Dendritic cell treated with granulocyte-macrophage colony-stimulating factor and Interleukin-4, amounts not matched to agents 40 ng/mL and 50 ng/mL, for 4 days (primary cell): ENCODE results near the gene LPIN2.

Experiments
- H3K27ac Mint-ChIP-seq: one replicate; pipeline ENCODE4 v1.8.0; 2022; ENCODE audit warnings: mild to moderate bottlenecking, mixed read lengths
- H3K27me3 Mint-ChIP-seq: one replicate; pipeline ENCODE4 v1.8.0; 2022; ENCODE audit warnings: mild to moderate bottlenecking, mixed read lengths
- H3K36me3 Mint-ChIP-seq: one replicate; pipeline ENCODE4 v1.8.0; 2022; ENCODE audit warnings: low read depth, mixed read lengths
- H3K4me1 Mint-ChIP-seq: one replicate; pipeline ENCODE4 v1.8.0; 2022; ENCODE audit warnings: low read depth, mixed read lengths
- H3K4me3 Mint-ChIP-seq: one replicate; pipeline ENCODE4 v1.8.0; 2022; ENCODE audit warnings: mild to moderate bottlenecking, moderate library complexity, mixed read lengths
- H3K9me3 Mint-ChIP-seq: one replicate; pipeline ENCODE4 v1.8.0; 2022; ENCODE audit warnings: mixed read lengths
- intact Hi-C: fragments of 100-400 bp; cut with micrococcal nuclease; formaldehyde crosslinking; loops from one replicate; pipeline ENCODE4 v1.15.0; 2022

LPIN2 gene

DNA sequence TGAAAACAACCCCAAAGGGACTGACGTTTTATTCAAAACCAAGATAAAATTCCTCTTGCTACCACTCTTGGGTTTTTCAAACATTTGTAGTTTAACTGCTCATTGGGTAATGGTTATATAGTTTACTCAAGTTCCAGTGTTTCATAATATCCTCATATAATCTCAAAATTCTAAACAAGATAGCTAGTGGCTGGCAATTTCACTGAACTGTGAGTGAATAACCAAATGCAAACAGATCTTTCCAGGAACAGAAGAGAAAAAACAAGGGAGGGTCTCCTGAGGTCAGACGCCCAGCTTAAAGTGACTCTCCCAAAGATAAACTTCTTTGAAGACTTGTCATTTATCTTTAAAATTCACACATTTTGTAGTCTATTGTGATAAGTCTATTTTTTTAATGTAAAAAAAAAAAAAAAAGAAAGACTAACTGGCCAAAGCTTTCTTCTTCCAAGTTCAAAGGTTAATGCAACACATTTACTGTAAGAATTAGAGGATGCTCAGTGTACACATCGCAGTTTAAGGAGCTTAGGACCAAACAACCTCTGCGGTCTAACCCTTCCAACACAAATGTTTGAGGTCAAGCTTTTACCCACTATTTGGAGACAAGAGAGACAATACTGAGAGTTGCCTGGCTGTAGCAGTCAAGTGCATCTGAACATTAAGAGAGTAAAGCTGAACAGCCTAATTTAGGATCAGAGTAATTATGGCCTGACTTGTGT lies 26.6 kb downstream of the LPIN2 start:
- Mint-ChIP-seq H3K4me3 (no peak overlapping the region), H3K27ac (no peak overlapping the region), H3K9me3 (no peaks in the 10 kb centered on the region), H3K36me3 (no peaks in the 10 kb centered on the region), H3K27me3 (no peaks in the 10 kb centered on the region), H3K4me1 (peaks cover 34% of the 10 kb centered on the region)
- intact Hi-C loops: loop anchor here (10.0 kb wide), 1 partner anchor 258 kb away; the partner anchor contains the start of gene MYL12A

DNA sequence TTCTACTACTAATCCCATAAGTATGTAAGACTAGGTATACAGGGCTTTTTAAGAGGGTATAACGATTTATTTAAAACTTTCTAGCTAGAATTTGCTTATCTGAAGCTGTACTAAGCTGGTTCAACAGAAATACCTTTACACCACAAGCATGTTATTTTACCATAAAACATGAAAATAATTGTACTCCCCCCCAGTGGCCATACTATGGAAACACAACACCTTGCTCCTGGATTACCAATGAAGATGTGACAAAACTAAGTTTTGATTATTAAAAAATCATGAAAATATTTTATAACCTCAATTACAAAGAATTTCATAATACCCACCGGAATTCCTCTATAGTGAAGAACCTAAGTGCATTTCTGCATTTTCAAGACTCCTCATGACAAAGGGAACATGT lies 27.3 kb downstream of the LPIN2 start:
- H3K27me3 Mint-ChIP-seq: no peaks in the 10 kb centered on the region
- no peaks in the 10 kb centered on the region for H3K9me3 Mint-ChIP-seq
- H3K4me3 Mint-ChIP-seq: no peak overlapping the region
- no peak overlapping the region for H3K27ac Mint-ChIP-seq
- intact Hi-C loops: loop anchor here (1.0 to 10.0 kb wide), 2 partner anchors 53 to 259 kb away; partner anchors contain the start of gene MYL12A
- no peaks in the 10 kb centered on the region for H3K36me3 Mint-ChIP-seq
- peaks cover 35% of the 10 kb centered on the region for H3K4me1 Mint-ChIP-seq

DNA sequence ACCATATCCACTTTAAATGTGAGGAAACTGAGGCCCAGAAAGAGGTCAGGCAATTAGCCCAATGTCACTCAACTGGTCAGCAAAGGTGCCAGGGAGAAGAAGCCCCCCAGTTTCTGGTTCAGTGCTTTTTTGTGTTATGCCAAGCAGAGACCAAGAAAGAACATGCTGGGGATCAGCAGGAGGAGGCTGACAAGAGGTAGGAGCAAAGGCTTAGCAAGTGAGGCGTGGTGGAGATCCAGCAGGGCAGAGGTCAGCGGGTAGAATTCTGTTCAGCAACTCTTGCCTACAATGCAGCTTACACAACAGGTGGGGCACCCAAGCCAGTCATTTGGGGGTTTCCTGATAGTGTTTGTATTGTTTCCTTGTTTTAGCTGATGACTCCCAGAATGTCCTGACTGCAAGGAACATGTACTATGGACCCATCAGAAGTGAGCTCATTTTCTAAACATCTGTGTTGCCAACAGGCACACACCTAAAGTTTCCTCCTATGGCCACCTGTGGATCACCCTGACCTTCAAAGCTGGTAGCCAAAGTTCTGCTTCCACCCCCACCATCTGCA lies 28.2 kb downstream of the LPIN2 start:
- Mint-ChIP-seq H3K4me1 (peaks cover 39% of the 10 kb centered on the region), H3K27ac (peak overlapping the region; percentile 9), H3K27me3 (no peaks in the 10 kb centered on the region), H3K4me3 (no peak overlapping the region), H3K9me3 (no peaks in the 10 kb centered on the region), H3K36me3 (no peaks in the 10 kb centered on the region)
- intact Hi-C loops: loop anchor here (1.0 to 10.0 kb wide), 3 partner anchors 37 to 260 kb away; partner anchors contain the start of gene MYL12A

DNA sequence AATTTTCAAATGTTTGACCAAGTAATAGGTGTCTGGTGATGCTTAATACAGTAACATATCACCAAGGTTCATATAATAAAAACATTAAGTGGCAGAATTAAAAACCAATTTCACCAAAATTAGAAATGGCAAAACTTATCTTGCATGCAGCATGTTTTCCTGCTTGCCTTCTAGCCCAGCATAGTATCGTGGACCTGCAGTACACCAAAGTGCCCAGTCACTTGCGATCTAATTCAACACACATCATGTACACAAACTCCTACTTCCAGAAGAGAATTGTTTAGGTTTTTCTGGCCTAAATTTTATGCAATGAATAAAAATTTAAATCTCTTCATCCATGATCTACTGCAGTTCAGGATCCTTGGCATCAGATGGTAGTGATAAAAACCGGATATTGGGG lies 28.9 kb downstream of the LPIN2 start:
- Mint-ChIP-seq H3K4me3 (no peak overlapping the region), H3K27me3 (no peaks in the 10 kb centered on the region), H3K4me1 (peaks cover 44% of the 10 kb centered on the region), H3K27ac (peak overlapping the region; percentile 9), H3K36me3 (no peaks in the 10 kb centered on the region), H3K9me3 (no peaks in the 10 kb centered on the region)
- intact Hi-C loops: loop anchor here (5.0 to 10.0 kb wide), 2 partner anchors 37 to 261 kb away; partner anchors contain the start of gene MYL12A

DNA sequence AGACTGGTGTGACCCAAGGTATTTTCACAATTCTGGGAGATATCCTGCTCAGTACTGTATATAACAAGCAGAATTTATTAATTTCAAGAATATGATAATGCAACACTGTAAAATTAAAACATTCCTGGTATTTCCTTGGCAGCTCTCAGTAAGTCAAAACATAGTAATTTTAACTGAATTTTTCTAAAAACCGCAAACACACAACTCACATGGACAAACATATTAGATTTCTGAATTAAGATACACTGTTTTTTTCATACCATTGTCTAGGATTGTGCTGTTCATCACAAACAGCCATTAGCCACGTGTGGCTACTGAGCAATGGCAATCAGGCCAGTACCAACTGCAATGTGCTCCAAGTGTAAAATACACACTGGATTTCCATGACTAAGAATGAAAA lies 29.6 kb downstream of the LPIN2 start:
- no peaks in the 10 kb centered on the region for H3K27me3 Mint-ChIP-seq

DNA sequence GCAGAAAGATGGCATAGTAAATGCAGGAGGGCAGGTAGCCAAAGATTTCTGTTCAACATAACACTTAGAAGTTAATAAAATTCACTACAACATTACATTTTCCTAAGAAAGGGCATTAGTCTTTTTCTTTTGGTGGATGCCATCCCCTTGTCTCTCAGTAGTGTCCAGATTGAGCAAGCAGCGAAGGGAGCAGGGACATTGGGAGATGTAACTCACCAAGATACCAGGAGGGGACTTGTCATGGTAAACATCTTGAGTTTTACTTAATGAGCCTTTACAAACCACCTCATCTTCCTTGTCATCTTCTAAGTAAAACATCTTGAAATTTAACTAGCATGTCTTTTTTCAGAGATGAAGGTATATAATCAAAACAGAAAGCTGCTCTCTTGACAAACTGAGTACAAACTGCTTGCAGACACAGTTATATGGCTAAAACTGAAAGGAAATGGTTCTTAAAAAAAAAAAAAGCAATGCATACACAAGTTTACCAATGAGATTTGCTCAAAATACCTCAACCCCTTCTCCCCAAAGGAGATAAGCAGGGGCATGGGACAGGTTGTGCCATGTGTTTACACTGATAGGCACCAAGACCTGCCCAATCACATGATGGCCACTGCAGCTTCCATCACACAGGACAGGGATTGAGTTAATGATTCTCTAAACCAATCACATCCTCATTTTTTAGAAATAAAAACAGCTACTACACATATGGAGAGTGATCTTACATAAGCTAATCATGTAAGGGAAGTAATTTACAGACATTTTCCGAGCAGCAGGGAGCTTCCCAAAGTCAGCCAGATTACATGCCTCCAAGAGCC lies 30.3 kb downstream of the LPIN2 start:
- no peak overlapping the region for H3K4me3 Mint-ChIP-seq
- H3K9me3 Mint-ChIP-seq: no peaks in the 10 kb centered on the region
- no peaks in the 10 kb centered on the region for H3K27me3 Mint-ChIP-seq
- peaks cover 58% of the 10 kb centered on the region for H3K4me1 Mint-ChIP-seq
- H3K27ac Mint-ChIP-seq: no peak overlapping the region
- no peaks in the 10 kb centered on the region for H3K36me3 Mint-ChIP-seq
- intact Hi-C loops: loop anchor here (5.0 to 10.0 kb wide), 2 partner anchors 35 to 262 kb away; partner anchors contain the start of gene MYL12A

More for the DNA sequence above, 29.6 kb downstream of the LPIN2 start:
- no peaks in the 10 kb centered on the region for H3K36me3 Mint-ChIP-seq
- intact Hi-C loops: loop anchor here (5.0 to 10.0 kb wide), 2 partner anchors 36 to 262 kb away; partner anchors contain the start of gene MYL12A
- H3K4me3 Mint-ChIP-seq: no peak overlapping the region
- H3K4me1 Mint-ChIP-seq: peaks cover 52% of the 10 kb centered on the region
- no peak overlapping the region for H3K27ac Mint-ChIP-seq
- no peaks in the 10 kb centered on the region for H3K9me3 Mint-ChIP-seq

DNA sequence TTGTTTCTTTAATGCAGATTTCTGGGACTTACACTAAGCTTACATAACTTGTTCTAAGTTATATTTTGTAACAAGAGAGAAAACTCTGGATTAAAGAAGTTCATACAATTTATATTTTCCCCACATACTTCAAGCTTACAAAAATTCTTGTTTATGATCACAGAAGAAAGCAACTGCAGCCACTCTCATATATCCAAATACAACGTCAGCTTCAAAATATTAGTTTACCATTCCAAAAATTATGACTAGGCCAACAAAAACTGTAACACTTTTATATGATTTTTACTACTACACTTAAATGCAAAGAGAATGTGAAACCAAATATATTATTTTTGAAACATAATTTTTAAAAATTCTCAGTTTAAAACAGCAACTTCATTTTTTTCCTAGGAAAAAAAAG lies 30.9 kb downstream of the LPIN2 start:
- intact Hi-C loops: loop anchor here (5.0 to 10.0 kb wide), 2 partner anchors 35 to 263 kb away; partner anchors contain the start of gene MYL12A
- Mint-ChIP-seq H3K4me3 (no peak overlapping the region), H3K27ac (no peak overlapping the region), H3K27me3 (no peaks in the 10 kb centered on the region), H3K36me3 (no peaks in the 10 kb centered on the region), H3K4me1 (peaks cover 64% of the 10 kb centered on the region), H3K9me3 (no peaks in the 10 kb centered on the region)

DNA sequence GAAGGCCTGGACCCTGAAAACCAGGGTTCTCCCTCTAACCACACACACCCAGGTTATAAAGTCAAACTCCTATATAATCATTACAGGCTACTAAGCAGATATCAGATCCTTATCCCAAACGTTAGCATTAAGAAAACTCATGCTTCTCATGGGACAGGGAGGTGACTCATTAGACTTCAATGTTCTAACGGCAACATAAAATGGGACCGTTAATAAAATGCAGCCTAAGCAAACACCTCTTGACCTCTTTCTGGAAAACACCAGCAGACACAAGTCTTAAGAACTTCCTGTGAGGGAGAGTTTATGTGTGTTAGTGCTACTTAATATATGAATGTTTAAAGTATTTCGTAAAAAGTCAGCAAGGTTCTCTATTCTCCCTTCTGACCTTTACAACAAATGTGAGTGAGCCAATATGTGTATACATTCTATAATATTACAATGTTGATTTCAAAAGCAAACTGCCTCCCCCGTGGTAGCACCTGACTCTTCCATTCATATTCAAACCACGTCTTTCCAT lies 31.7 kb downstream of the LPIN2 start:
- intact Hi-C loops: loop anchor here (5.0 to 10.0 kb wide), 2 partner anchors 34 to 264 kb away; partner anchors contain the start of gene MYL12A
- peak overlapping the region; percentile 81 for H3K27ac Mint-ChIP-seq
- no peaks in the 10 kb centered on the region for H3K9me3 Mint-ChIP-seq
- H3K4me3 Mint-ChIP-seq: no peak overlapping the region
- H3K27me3 Mint-ChIP-seq: no peaks in the 10 kb centered on the region
- H3K4me1 Mint-ChIP-seq: peaks cover 64% of the 10 kb centered on the region
- no peaks in the 10 kb centered on the region for H3K36me3 Mint-ChIP-seq

DNA sequence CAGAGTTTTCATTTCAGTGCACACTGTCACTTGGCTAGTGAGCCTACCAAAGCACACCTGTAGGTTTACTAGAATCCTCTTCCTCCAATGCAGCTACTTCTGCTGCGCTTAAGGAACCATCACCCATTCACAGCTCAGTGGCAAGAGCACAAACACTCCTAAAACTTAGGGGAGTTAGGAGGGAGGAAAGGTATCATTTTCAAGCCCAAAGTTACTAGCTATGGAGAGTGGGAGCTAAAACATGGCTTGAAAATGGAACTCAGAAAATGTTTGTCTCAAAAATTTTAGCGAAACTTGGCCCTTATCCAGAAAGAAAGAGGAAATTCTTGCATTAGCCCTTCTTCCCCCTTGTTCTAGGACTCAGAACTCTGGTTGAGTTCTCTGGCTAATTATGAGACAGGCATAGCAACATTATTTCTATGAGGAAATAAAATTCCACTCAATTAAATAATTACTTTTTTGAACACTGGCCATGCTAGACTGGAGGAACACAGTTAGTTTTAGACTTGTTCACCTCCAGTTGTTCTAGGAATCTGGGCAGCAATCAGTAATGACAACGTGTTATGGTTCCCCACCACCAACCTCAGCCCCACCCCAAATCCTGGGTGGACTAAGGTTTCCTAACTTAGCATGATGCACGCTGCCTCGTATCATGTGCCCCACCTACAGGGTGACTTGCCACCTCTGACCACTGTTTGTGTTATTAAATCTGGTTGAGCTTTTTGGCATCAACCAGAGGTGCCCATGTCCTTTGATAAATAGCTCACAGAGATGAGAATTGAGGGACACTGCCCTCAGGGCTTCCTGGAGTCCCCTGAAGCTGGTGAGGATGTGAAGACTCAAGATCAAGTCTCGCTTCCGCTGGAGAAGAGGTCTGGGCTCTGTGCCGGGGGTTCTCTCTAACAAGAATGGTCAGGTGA lies 32.8 kb downstream of the LPIN2 start:
- H3K36me3 Mint-ChIP-seq: no peaks in the 10 kb centered on the region
- H3K27ac Mint-ChIP-seq: peak overlapping the region; percentile 81
- H3K27me3 Mint-ChIP-seq: no peaks in the 10 kb centered on the region
- H3K4me3 Mint-ChIP-seq: peak overlapping the region; percentile 39
- H3K9me3 Mint-ChIP-seq: no peaks in the 10 kb centered on the region
- intact Hi-C loops: loop anchor here (1.0 to 10.0 kb wide), 3 partner anchors 8 to 265 kb away; partner anchors contain the start of gene MYL12A
- peaks cover 69% of the 10 kb centered on the region for H3K4me1 Mint-ChIP-seq

DNA sequence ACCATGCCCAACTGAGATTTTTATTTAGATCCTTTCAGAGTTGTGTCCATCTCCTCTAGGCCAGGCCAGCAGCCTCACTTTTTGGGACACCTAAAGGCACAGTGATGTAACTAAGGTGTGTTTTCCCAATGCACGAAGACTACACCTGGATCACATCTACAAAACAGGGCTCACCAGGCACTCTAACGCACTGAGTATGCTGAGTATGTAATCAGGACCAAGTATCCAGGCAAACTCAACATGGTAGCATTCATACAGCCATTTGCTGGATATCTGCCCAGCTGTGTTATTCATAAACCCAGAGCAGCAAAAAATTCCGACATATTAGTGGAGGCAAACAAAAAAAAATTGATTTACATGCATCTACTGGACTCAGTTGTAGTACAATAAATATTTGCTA lies 33.8 kb downstream of the LPIN2 start:
- Mint-ChIP-seq H3K4me3 (no peak overlapping the region), H3K4me1 (peaks cover 65% of the 10 kb centered on the region), H3K9me3 (no peaks in the 10 kb centered on the region), H3K27ac (no peak overlapping the region), H3K27me3 (no peaks in the 10 kb centered on the region), H3K36me3 (no peaks in the 10 kb centered on the region)
- intact Hi-C loops: no loop called here

DNA sequence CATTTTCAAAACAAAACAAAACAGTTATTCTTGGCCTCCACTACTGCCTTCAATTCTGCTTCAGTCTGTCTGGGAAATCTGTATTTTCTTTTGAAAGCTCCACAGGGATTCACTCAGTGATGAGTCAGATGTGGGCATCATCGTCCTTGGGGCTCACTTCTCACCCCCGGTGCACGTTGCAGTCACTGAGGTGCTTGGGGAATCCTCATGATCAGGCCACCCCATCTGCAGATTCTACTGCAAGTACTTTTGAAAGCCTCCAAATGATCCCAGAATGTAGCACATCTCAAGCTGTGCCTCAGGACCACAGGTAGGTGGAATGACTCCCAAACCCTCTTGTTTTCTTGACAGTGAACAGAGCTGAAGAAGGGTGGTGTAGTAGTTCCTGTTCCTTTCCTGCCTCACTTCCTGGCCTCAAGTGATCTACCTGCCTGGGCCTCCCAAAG lies 34.3 kb downstream of the LPIN2 start:
- H3K27ac Mint-ChIP-seq: no peak overlapping the region
- no peaks in the 10 kb centered on the region for H3K9me3 Mint-ChIP-seq
- peak overlapping the region; percentile 18 for H3K4me3 Mint-ChIP-seq
- H3K4me1 Mint-ChIP-seq: peaks cover 65% of the 10 kb centered on the region
- no peaks in the 10 kb centered on the region for H3K36me3 Mint-ChIP-seq
- H3K27me3 Mint-ChIP-seq: no peaks in the 10 kb centered on the region
- intact Hi-C loops: no loop called here

DNA sequence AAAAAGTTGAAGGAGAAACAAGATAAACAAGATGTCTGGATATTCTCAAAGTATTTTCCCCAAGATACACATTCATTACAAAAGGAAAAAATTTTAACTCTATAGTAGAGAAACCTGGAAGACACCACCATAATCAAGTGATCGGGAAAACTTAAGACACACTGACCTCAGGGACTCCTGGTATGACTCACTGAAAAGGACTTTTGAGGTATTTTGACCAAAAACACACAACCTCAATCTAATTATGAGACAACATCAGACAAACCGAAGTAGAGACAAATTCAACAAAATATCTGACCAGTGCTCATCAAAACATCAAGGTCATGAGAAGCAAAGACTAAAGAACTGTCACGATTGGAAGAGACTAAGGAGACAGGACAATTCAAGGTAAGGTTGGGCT lies 34.7 kb downstream of the LPIN2 start:
- H3K4me3 Mint-ChIP-seq: no peak overlapping the region
- intact Hi-C loops: no loop called here
- no peaks in the 10 kb centered on the region for H3K36me3 Mint-ChIP-seq
- no peaks in the 10 kb centered on the region for H3K27me3 Mint-ChIP-seq
- peaks cover 66% of the 10 kb centered on the region for H3K4me1 Mint-ChIP-seq
- H3K27ac Mint-ChIP-seq: no peak overlapping the region
- H3K9me3 Mint-ChIP-seq: no peaks in the 10 kb centered on the region
